A673 (cell line): Measurements from ENCODE around the gene MT1F. TPM values are rescaled to one million over a fixed set of nuclear protein-coding genes. Genes with fewer than 3 reads are reported as not detected.
"Not testable (repeated sequence)": the region's sequence is repeated elsewhere in the genome, so short reads cannot be mapped to it uniquely, and the experiment has no call there.

ENCODE experiments used
- BruUV-seq: library from RNA; stranded (reverse); fragments of 400-500 nt; replicated peaks from 2 replicates; lab custom pipeline; 2021; lab: Mats Ljungman, UMichigan
- CTCF ChIA-PET: fragments of 300-600 bp; sonication (Branson Sonifier 250); formaldehyde crosslinking; loops from one replicate; lab custom pipeline; 2022; ENCODE audit warnings: antibody characterized with exemption; lab: Charles Lee
- POLR2A ChIA-PET: fragments of 300-600 bp; sonication (Branson Sonifier 250); formaldehyde crosslinking; loops from one replicate; lab custom pipeline; 2022; ENCODE audit warnings: antibody characterized with exemption; ENCODE audit not compliant: low non-redundant PET; lab: Charles Lee
- DNase-seq: peaks from one replicate; pipeline ENCODE4 v3.0.0-alpha.2; 2015; ENCODE audit warnings: low spot score
- H3K27ac ChIP-seq: fragments of 200-600 bp; sonication (generic); 2 replicates; pipeline ENCODE4 v1.5.1; 2016; ENCODE audit warnings: mixed run types, low read depth, mild to moderate bottlenecking, mixed read lengths, antibody characterized with exemption, low read length; ENCODE audit not compliant: poor library complexity, severe bottlenecking
- H3K27me3 ChIP-seq: fragments of 200-600 bp; sonication (generic); replicated peaks from 2 replicates; pipeline ENCODE4 v1.6.1; 2017; ENCODE audit warnings: mixed run types, low read depth, mild to moderate bottlenecking, mixed read lengths, antibody characterized with exemption, low read length; ENCODE audit not compliant: insufficient read depth, poor library complexity
- H3K36me3 ChIP-seq: fragments of 200-600 bp; sonication (generic); 2 replicates; pipeline ENCODE4 v1.6.1; 2016; ENCODE audit warnings: mixed run types, mild to moderate bottlenecking, mixed read lengths, antibody characterized with exemption, low read length; ENCODE audit not compliant: insufficient read depth, poor library complexity, severe bottlenecking
- H3K4me1 ChIP-seq: fragments of 200-600 bp; sonication (generic); 2 replicates; pipeline ENCODE4 v1.6.1; 2017; ENCODE audit warnings: mixed run types, mild to moderate bottlenecking, mixed read lengths, antibody characterized with exemption, low read length; ENCODE audit not compliant: insufficient read depth, poor library complexity, severe bottlenecking
- H3K4me3 ChIP-seq: fragments of 200-600 bp; sonication (generic); 2 replicates; pipeline ENCODE4 v1.5.1; 2016; ENCODE audit warnings: low read depth, mixed run types, mild to moderate bottlenecking, mixed read lengths, low read length; ENCODE audit not compliant: poor library complexity, severe bottlenecking
- H3K9me3 ChIP-seq: fragments of 200-600 bp; sonication (generic); 2 replicates; pipeline ENCODE4 v1.6.1; 2016; ENCODE audit warnings: mixed run types, low read depth, mild to moderate bottlenecking, mixed read lengths, antibody characterized with exemption, low read length; ENCODE audit not compliant: poor library complexity, severe bottlenecking
- CTCF ChIP-seq: fragments of 300-800, 200-600 bp; sonication (generic); conservative IDR thresholded peaks from 2 replicates; pipeline ENCODE4 v1.5.1; 2017; ENCODE audit warnings: low read depth, mild to moderate bottlenecking, antibody characterized with exemption, low read length, moderate library complexity, mixed read lengths
- EZH2 ChIP-seq: fragments of 200-600 bp; sonication (generic); IDR thresholded peaks from 2 replicates; pipeline ENCODE4 v1.6.1; 2017; ENCODE audit warnings: borderline replicate concordance, low read depth, mild to moderate bottlenecking, mixed read lengths, antibody characterized with exemption, low read length; ENCODE audit not compliant: poor library complexity, severe bottlenecking
- intact Hi-C: fragments of 100-400 bp; cut with micrococcal nuclease; formaldehyde crosslinking; loops from one replicate; pipeline ENCODE4 v1.10.0; 2022; ENCODE audit not compliant: unreplicated experiment
- total RNA-seq: library from RNA; stranded (reverse); gene quantifications from 2 replicates; pipeline ENCODE4 v1.2.3, GENCODE V29; 2021

The MT1F gene
- total RNA-seq, 1 experiment from 2014 or later: 26.9 TPM

DNA sequence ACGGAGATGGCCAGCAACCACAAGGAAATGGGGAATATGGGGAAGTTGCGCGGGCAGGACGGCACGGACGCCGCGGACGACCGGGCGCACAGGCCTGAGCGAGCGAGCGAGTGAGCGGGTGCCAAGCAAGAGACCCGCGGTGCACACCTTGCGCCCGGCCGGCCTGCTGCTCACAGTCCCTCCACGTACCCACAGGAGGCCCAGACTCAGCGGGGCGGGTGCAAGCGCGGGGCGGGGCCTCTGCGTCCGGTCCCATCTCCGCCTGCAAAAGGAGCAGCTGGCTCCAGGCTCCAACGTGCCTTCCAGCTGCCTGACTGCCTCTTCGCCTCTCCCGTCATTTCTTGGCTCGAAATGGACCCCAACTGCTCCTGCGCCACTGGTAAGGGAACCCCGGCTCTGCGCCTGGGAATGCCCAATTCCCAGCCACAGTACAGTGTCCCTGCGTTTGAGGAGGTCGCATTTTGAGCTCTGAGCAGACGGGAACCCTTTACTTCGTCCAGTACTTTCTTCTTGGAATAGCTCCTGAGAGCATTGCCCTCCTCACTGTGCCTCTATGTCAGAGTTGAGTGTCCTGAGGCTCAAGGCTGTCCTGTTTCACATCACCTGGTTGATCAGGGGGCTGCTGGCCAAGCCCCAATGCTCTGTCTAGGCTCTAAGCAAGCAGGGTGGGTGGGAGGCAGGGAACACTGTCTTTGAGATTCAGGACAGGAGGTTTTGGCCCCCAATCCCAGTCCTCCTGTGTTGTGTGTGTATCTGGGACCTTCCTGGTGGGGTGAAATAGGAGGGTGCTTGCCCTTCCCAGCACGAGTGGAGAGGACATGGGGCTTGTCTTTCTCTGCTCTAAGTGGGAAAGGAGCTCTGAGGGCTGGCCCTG is 40.3 kb upstream of the MT1F start:
- H3K4me1 ChIP-seq: no peaks in the 10 kb centered on the region
- H3K36me3 ChIP-seq: no peaks in the 10 kb centered on the region
- ChIA-PET POLR2A (no interaction called here), CTCF (no interaction called here)
- H3K27ac ChIP-seq: no peak overlapping the region
- DNase-seq: no peak
- TF ChIP-seq CTCF (no peak), EZH2 (no peak)
- no peak overlapping the region for H3K4me3 ChIP-seq
- intact Hi-C loops: no loop called here
- no peaks in the 10 kb centered on the region for H3K9me3 ChIP-seq
- H3K27me3 ChIP-seq: no peaks in the 10 kb centered on the region
- no TSS peak for BruUV-seq

- Histone ChIP-seq H3K36me3 (no peaks in the 10 kb centered on the region), H3K4me3 (no peak overlapping the region), H3K27ac (no peak overlapping the region), H3K4me1 (no peaks in the 10 kb centered on the region), H3K27me3 (no peaks in the 10 kb centered on the region), H3K9me3 (no peaks in the 10 kb centered on the region)
- intact Hi-C loops: no loop called here
- ChIA-PET POLR2A (no interaction called here), CTCF (no interaction called here)
- TF ChIP-seq CTCF (no peak), EZH2 (no peak)
- no TSS peak for BruUV-seq
- DNase-seq: no peak
Measured at GRCh38 chr16:56618138-56618537, 39.6 kb upstream of the MT1F start.

- Histone ChIP-seq H3K4me3 (no peak overlapping the region), H3K4me1 (no peaks in the 10 kb centered on the region), H3K27me3 (no peaks in the 10 kb centered on the region), H3K36me3 (no peaks in the 10 kb centered on the region), H3K9me3 (no peaks in the 10 kb centered on the region), H3K27ac (no peak overlapping the region)
- no TSS peak for BruUV-seq
- no peak for TF ChIP-seq EZH2
- no peak for TF ChIP-seq CTCF
- DNase-seq: no peak
- CTCF ChIA-PET: no interaction called here
- POLR2A ChIA-PET: no interaction called here
- intact Hi-C loops: no loop called here
Measured at GRCh38 chr16:56620339-56620897, 37.3 kb upstream of the MT1F start.

DNA sequence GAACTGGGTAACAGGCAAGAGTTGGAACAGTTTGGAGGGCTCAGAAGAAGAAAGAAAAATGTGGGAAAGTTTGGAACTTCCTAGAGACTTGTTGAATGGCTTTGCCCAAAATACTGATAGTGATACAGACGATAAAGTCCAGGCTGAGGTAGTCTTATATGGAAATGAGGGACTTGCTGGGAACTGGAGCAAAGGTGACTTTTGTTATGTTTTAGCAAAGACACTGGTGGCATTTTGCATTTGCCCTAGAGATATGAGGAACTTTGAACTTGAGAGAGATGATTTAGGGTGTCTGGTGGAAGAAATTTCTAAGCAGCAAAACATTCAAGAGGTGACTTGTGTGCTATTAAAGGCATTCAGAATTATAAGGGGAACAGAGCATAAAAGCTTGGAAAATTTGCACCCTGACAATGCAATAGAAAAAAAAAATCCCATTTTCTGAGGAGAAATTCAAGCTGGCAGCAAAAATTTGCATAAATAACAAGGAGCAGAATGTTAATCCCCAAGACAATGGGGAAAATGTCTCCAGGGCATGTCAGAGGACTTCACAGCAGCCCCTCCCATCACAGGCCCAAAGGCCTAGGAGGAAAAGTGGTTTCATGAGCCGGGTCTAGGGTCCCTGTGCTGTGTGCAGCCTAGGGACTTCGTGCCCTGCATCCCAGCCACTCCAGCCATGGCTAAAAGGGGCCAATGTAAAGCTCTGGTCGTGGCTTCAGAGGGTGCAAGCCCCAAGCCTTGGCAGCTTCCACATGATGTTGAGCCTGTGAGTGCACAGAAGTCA is 35.9 kb upstream of the MT1F start:
- DNase-seq, BruUV-seq, H3K27me3 ChIP-seq, intact Hi-C loops, H3K36me3 ChIP-seq, POLR2A ChIA-PET, H3K4me3 ChIP-seq, CTCF ChIA-PET, H3K27ac ChIP-seq, H3K4me1 ChIP-seq, H3K9me3 ChIP-seq: not testable (repeated sequence)

DNA sequence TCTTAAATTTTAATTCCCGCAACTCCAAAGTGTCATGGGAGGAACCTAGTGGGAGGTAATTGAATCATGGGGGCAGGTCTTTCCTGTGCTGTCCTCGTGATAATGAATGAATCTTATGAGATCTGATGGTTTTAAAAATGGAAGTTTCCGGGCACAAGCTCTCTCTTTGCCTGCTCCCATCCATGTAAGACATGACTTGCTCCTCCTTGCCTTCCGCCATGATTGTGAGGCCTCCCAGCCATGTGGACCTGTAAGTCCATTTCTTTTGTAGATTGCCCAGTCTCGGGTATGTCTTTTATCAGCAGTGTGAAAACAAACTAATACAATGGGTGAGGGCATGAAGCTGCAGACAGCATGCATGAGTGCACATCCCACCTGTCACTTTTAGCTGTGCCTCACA is 34.6 kb upstream of the MT1F start:
- H3K27ac ChIP-seq, H3K4me1 ChIP-seq, H3K36me3 ChIP-seq, H3K4me3 ChIP-seq, H3K9me3 ChIP-seq, intact Hi-C loops, DNase-seq, BruUV-seq, POLR2A ChIA-PET, H3K27me3 ChIP-seq, CTCF ChIA-PET: not testable (repeated sequence)
